Osteocyte (in vitro differentiated cells): ENCODE data around the gene SYNJ2. TPM values are rescaled to one million over a fixed set of nuclear protein-coding genes. Genes with fewer than 3 reads are reported as not detected.

Experiments
- DNase-seq: peaks from one replicate; pipeline ENCODE4 v3.0.0; 2021; ENCODE audit warnings: mixed read lengths; ENCODE audit not compliant: unreplicated experiment; ENCODE audit errors: extremely low spot score
- H3K27ac Mint-ChIP-seq: one replicate; pipeline ENCODE4 v1.8.0; 2021; ENCODE audit warnings: mild to moderate bottlenecking, mixed read lengths; ENCODE audit not compliant: unreplicated experiment
- H3K27me3 Mint-ChIP-seq: one replicate; pipeline ENCODE4 v1.8.0; 2021; ENCODE audit warnings: mixed read lengths; ENCODE audit not compliant: unreplicated experiment
- H3K36me3 Mint-ChIP-seq: one replicate; pipeline ENCODE4 v1.8.0; 2021; ENCODE audit warnings: mixed read lengths; ENCODE audit not compliant: unreplicated experiment
- H3K4me1 Mint-ChIP-seq: one replicate; pipeline ENCODE4 v1.8.0; 2021; ENCODE audit warnings: mixed read lengths; ENCODE audit not compliant: unreplicated experiment
- H3K4me3 Mint-ChIP-seq: one replicate; pipeline ENCODE4 v1.8.0; 2021; ENCODE audit warnings: mild to moderate bottlenecking, moderate library complexity, mixed read lengths; ENCODE audit not compliant: unreplicated experiment
- H3K9me3 Mint-ChIP-seq: one replicate; pipeline ENCODE4 v1.8.0; 2021; ENCODE audit warnings: mixed read lengths; ENCODE audit not compliant: unreplicated experiment
- total RNA-seq: library from RNA; stranded (reverse); gene quantifications from 2 replicates; pipeline ENCODE4 v1.2.1, GENCODE V29; 2021
- TF ChIP-seq, protein P1 (sequence below): fragments of 200-600 bp; sonication (generic); IDR thresholded peaks from 2 replicates; pipeline ENCODE4 v1.5.0; 2021; ENCODE audit warnings: antibody characterized with exemption, mild to moderate bottlenecking, moderate library complexity

Gene SYNJ2
- total RNA-seq, 1 donor from 2014 or later = 94.5 TPM

DNA sequence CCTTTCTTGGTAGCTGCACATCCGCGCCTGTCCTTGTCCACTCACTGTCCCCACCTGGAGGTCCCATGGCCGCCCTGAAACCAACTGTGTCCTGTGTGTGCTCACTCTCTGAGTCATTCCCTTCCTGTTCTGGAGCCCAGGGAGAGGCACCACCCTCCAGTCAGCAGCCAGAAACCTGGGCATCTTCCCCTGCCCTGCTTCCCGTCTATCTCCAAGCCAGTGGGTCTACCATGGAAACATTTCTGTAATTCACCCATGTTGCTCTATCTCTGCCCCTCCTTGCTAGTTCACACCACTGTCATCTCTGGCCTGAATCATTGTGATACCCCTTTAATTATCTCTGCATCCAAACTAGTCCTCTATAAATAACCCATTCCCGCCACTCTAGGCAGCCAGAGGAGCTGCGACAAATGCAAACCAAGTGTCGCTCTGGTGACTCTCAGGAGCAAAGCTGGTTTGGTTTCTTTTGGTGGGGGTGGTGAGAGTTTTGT lies 28.8 kb upstream of the SYNJ2 start:
- Mint-ChIP-seq H3K36me3 (peaks cover 14% of the 10 kb centered on the region), H3K27me3 (no peaks in the 10 kb centered on the region), H3K27ac (no peak overlapping the region), H3K4me3 (no peak overlapping the region), H3K9me3 (peaks cover 33% of the 10 kb centered on the region), H3K4me1 (no peaks in the 10 kb centered on the region)
- DNase-seq = no peak
- TF ChIP-seq, protein P1, sequence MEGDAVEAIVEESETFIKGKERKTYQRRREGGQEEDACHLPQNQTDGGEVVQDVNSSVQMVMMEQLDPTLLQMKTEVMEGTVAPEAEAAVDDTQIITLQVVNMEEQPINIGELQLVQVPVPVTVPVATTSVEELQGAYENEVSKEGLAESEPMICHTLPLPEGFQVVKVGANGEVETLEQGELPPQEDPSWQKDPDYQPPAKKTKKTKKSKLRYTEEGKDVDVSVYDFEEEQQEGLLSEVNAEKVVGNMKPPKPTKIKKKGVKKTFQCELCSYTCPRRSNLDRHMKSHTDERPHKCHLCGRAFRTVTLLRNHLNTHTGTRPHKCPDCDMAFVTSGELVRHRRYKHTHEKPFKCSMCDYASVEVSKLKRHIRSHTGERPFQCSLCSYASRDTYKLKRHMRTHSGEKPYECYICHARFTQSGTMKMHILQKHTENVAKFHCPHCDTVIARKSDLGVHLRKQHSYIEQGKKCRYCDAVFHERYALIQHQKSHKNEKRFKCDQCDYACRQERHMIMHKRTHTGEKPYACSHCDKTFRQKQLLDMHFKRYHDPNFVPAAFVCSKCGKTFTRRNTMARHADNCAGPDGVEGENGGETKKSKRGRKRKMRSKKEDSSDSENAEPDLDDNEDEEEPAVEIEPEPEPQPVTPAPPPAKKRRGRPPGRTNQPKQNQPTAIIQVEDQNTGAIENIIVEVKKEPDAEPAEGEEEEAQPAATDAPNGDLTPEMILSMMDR = no peak

DNA sequence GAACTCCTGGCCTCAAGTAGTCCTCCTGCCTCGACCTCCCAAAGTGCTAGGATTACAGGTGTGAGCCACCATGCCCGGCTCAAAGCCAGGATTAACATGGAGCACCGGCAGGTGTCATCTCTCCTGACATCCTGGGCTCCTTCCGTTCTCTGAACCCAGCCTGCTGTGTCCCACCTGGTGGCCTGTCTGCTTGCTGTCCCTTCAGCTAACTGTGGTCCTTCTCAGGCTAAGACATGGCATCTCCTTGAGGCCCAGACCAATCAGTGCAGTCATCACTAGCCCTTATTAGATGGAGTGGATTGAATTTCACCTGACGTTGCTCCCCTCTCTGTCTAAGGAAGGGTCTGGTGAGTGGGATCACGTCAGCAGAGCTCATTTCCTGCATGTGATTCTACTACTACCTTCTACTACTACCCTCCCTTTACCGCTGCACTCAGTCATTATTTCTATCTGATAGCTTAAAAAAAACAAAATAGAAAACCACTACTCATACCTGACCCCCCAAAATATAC lies 28.0 kb upstream of the SYNJ2 start:
- TF ChIP-seq, protein P1 = no peak
- Mint-ChIP-seq H3K9me3 (peaks cover 29% of the 10 kb centered on the region), H3K27me3 (no peaks in the 10 kb centered on the region), H3K4me3 (no peak overlapping the region), H3K27ac (no peak overlapping the region), H3K4me1 (no peaks in the 10 kb centered on the region), H3K36me3 (peaks cover 11% of the 10 kb centered on the region)
- no peak for DNase-seq

GRCh38 chr6:157954150-157955117 lies 27.2 kb upstream of the SYNJ2 start:
- no peaks in the 10 kb centered on the region for H3K27me3 Mint-ChIP-seq
- H3K4me3 Mint-ChIP-seq = no peak overlapping the region
- H3K9me3 Mint-ChIP-seq = peaks cover 29% of the 10 kb centered on the region
- peaks cover 6% of the 10 kb centered on the region for H3K36me3 Mint-ChIP-seq
- no peaks in the 10 kb centered on the region for H3K4me1 Mint-ChIP-seq
- H3K27ac Mint-ChIP-seq = no peak overlapping the region
- DNase-seq = no peak
- TF ChIP-seq, protein P1 = no peak

DNA sequence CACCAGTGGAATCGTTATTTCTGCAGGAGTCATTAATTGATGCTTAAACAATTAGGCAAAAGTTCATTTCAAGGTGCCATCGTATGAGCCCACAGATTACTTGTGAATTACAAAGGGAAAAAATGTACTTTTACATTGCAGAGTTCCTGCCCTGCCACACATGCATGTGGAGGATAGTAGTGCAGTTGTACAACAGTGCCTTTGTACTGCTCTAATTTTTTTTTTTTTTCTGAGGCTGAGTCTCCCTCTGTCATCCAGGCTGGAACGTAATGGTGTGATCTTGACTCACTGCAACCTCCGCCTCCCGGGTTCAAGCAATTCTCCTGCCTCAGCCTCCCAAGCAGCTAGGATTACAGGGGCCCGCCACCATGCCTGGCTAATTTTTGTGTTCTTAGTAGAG lies 26.0 kb upstream of the SYNJ2 start:
- Mint-ChIP-seq H3K9me3 (peaks cover 22% of the 10 kb centered on the region), H3K27me3 (no peaks in the 10 kb centered on the region), H3K4me1 (no peaks in the 10 kb centered on the region), H3K36me3 (peaks cover 8% of the 10 kb centered on the region), H3K27ac (no peak overlapping the region), H3K4me3 (no peak overlapping the region)
- no peak for DNase-seq
- TF ChIP-seq, protein P1 = no peak

GRCh38 chr6:157956171-157956730 lies 25.4 kb upstream of the SYNJ2 start:
- Mint-ChIP-seq H3K27ac (no peak overlapping the region), H3K4me1 (peaks cover 3% of the 10 kb centered on the region), H3K4me3 (no peak overlapping the region), H3K9me3 (peaks cover 18% of the 10 kb centered on the region), H3K36me3 (peaks cover 8% of the 10 kb centered on the region), H3K27me3 (no peaks in the 10 kb centered on the region)
- TF ChIP-seq, protein P1 = no peak
- DNase-seq = no peak
